ENCODE data around the gene TASL.
"Not testable (repeated sequence)": the region's sequence is repeated elsewhere in the genome, so short reads cannot be mapped to it uniquely, and the experiment has no call there.

Gene TASL, protein sequence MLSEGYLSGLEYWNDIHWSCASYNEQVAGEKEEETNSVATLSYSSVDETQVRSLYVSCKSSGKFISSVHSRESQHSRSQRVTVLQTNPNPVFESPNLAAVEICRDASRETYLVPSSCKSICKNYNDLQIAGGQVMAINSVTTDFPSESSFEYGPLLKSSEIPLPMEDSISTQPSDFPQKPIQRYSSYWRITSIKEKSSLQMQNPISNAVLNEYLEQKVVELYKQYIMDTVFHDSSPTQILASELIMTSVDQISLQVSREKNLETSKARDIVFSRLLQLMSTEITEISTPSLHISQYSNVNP

DNA sequence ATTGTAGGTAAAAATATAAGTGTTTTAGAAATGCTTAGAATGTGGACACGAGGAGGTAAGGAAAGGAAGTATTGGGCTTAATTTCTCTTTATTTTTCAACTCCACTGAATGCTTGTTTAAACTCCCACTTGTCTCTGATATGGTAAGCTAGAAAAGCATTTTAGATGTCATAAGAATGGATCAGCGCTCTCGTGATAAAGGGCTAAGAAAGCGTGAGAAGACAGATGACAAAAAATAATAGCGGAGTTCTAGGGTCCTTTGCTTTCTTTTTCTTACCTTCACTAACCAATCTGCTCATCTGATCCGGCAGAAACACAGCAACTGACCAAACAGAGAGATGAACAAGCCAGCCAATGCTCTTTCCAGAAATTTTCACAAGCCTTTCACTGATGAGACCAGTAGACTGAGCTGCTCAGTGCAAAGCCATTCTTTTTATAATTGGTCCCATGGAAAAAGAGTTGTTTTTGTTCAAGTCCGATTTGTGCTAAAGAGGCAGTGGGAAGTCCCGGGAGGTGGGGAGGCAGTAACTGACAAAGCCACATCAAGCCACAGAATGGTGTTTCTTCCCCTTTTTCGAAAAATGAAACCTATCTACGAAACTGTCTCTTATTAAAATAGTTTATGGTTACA lies at the start of gene TASL:
Gene TASL (minus strand): TSS at position 405 of the 630 bp plus-strand sequence. CDS start 17,411 bp downstream, outside the sequence.
- DNase-seq (ENCODE audit: insufficient read length, low spot score) (no peak), FAIRE-seq (peak; percentile 97)

DNA sequence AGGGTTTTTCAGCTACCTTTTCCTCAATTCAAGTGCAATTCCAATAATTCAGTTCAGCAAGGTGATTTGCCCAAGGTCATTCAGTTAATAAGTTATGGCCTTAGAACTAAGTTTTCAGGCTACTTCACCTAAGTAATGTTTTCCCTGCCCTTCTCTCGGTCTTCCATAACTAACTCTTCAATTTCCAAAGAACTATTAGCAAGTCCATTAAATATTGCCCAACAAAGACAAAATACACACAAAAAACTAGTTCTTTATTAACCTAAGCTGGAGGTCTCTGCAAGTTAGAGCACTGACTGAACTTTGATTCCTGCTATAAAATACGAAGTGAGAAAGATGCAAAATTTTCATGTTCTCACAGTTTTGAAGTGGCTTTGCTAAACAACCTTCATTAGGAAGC lies 48.8 kb upstream of the TASL start:
- DNase-seq (ENCODE audit: insufficient read length, low spot score) (no peak), FAIRE-seq (no peak)

DNA sequence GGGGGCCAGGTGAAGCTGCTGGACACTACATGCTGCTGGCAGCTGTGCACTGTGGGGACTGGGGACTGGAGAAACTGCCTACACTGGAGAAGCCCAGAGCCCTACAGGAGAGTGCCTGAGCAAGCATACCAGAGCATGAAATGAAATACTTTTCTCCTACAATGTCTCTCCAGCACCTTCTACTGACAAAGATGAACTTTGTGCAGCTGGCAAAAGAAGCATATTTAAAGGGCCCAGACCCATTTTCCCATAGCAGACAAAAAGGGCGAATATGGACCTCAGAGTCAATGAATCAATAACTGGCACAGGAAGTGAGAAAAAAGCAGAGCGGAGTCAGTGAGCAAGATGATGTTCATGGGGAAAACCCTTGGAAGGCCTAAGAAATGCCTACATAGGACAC lies 44.8 kb upstream of the TASL start:
- DNase-seq (ENCODE audit: insufficient read length, low spot score) = no peak
- no peak for FAIRE-seq

DNA sequence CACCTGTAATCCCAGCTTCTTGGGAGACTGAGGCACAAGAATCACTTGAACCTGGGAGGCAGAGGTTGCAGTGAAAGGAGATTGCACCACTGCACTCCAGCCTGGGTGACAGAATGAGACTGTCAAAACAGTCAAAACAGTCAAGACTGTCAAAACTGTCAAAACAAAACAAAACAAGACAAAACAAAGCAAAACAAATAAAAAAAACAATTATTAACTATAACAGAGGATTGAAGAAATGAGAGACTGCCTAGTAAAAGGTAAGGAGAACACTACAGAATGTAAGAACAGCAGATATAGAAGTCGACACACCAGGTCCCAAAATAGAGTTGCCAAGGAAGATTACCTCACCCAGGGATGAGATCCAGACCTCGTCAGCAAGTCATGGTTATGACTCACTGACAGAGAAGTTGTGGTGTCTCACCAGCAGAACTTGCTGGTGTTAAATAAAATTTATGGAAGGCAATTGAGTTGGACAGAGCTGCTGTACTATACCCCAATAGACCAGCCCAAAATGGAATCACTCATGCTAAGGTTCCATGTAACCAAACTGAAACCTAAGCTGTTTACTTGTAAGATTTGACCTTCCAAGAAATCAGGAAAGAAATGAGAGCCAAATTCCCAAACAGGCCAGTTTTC lies 43.5 kb upstream of the TASL start:
- DNase-seq (ENCODE audit: insufficient read length, low spot score) = no peak

DNA sequence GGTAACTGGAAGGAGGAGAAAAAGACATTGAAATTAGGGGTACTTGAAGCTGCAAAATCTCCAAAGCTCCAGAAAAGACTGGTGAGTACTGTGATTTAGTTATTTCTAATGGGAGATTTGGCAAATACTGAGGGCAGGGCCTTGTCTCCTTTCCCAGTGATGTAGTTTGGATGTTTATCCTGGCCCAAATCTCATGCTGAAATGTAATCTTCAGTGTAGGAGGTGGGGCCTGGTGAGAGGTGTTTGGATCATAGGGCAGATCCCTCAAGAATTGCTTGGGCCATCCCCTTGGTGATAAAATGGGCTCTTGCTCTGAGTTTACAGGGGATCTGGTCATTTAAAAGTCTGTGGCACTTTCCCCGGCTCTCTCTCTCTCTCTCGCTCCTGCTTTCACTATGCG lies 42.6 kb upstream of the TASL start:
- DNase-seq (ENCODE audit: insufficient read length, low spot score) = no peak
- no peak for FAIRE-seq

More for the DNA sequence above, 43.5 kb upstream of the TASL start:
- FAIRE-seq = no peak

DNA sequence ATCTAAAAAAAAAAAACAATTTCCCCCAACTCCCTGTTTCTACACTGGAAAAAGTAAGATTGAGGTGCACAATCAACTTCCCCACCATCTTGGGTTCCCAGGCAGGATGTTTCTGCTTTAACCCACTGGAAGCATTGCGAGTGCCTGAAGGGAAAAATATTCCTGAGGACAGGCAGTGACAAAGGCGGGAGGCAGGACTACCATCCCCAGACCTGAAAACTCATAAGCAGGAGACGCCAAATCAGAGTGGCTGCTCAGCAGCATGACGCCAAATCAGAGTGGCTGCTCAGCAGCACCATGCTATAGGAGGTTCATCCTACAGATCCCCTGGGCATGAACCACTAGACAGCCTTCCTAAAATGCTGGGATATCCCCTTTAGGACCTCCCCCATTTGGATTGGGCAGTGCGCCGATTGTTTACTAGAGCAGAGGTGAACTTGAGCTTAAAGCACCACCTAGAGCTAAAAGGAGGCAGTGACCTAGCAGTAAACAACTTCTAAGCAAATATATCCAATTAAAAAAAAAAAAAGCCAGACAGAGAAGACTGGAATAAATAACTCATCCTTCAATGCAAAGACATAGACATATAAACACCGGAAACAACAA lies 40.7 kb upstream of the TASL start:
- FAIRE-seq (no peak), DNase-seq (ENCODE audit: insufficient read length, low spot score) (no peak)

DNA sequence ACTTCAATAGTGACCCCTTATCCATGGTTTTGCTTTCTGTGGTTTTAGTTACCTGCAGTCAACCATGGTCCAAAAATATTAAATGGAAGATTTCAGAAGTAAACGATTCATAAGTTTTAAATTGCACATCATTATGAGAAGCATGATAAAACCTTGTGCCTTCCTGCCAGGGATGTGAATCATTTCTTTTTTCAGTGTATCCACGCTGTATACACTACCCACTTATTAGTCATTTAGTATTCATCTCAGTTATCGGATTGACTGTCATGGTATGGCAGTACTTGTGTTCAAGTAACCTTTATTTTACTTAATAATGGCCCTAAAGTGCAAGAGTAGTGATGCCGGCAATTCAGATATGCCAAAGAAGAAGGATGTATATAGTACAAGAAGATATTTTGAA lies 37.7 kb upstream of the TASL start:
- DNase-seq (ENCODE audit: insufficient read length, low spot score) (no peak), FAIRE-seq (peak; percentile 18)

DNA sequence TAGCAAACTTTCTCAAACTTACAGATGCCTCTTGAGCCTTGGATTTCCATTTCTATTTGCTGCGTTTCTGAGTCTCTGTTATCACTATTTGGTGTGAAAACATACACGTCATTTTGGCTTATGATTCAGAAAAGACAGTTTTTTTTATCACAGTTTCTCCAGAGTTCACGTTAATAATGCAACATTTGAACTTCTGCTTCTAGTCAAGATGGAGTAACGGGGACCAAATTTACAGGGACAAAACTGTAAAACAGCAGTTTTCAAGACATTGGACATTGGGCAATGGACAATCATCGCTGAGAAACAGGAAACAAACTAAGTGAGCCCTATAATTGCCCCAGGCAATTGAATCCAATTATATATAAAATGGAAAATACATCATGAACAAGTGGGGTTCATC lies 36.2 kb upstream of the TASL start:
- no peak for DNase-seq (ENCODE audit: insufficient read length, low spot score)
- FAIRE-seq = no peak

DNA sequence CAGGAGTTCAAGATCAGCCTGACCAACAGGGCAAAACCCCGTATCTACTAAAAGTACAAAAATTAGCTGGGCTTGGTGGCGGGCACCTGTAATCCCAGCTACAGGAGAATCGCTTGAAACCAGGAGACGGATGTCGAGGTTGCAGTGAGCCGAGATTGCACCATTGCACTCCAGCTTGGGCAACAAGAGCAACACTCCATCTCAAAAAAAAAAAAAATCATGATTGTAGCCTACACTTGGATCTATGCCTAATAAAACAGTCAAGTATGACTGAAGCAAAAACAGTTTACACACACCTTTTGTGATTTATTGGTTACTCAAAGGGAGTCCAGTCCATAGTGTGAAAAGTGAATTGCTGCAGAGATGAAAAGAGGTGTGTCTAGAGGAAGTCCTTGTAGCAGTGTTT lies 34.7 kb upstream of the TASL start:
- no peak for DNase-seq (ENCODE audit: insufficient read length, low spot score)
- no peak for FAIRE-seq

DNA sequence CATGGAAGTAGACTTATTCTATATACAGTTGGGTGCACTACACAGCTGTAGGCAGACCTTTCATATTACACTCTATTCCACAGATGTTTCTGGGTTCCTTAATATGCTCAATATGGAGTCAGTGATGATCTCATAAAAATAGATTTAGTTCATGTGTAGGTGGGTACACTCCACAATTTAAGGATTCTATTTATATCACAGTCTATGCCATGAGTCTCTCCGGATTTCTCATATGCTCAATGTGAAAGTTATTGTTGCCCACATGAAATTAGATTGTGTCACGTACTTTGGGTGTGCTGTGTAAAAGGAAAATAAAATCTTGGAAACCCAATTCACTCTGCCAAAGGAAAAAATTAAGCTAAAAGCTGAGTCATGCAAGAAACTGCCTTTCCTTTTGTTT lies 32.5 kb upstream of the TASL start:
- FAIRE-seq (no peak), DNase-seq (ENCODE audit: insufficient read length, low spot score) (no peak)

DNA sequence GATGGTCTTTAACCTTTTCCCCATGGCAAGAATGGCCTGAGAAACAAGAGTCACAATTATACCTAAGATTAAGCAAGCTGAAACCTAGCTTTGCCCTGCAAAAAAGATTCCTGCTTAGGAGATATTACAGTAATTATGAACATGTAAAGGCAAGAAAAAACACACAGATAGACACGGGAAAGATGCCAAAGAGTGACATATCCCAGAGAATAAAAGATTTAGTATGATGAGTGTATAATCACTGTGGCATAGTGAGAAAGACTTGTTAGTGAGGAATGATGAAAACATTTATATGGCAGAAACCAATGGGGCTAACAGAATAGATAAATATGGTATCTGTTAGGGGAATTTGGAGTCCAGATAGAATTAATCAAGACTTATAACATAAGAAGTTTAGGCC lies 29.6 kb upstream of the TASL start:
- FAIRE-seq (no peak), DNase-seq (ENCODE audit: insufficient read length, low spot score) (no peak)

DNA sequence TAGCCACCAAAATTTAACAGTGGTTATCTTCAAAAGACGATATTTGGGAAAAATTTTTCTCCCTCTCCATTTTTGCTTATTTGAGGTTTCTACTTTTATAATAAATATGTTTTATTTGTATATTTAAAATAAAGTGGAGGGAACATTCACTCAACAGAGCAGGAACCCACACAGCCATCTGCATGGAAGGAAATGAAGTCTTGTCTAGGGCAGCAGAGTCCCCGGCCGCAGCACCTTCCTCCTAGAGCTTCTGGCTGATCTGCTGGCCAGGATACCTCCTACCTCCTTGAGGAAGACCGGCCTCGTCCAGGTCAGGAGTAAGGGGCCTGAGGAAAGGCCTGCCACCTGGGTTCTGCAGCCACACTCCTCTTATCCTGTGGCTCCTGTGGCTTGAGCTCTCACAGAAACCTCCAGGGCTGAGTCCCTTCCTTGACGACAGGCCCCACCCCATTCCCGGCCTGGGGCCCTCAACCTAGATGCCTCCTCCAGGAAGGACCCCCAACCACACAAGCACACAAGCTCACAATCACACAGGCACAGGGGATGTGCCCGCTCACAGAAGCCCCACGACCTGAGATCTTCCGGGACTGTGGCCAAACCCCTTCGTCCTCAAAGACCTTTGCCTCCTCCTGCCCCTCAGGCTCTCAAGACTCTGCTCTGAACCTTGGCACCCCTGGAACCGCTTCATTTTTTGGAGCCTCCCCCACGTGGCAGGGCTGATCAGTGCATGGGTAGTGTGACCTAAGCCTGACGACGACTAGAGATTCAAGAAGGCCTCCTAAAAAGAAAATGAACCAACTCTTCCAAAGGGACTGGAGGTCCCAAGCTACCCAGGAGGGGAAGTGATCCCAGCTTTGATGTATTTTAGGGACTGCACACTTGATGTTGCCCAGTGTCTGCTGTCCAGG lies 23.0 kb upstream of the TASL start:
- FAIRE-seq = peak; percentile 94
- not testable (repeated sequence) for DNase-seq (ENCODE audit: insufficient read length, low spot score)

DNA sequence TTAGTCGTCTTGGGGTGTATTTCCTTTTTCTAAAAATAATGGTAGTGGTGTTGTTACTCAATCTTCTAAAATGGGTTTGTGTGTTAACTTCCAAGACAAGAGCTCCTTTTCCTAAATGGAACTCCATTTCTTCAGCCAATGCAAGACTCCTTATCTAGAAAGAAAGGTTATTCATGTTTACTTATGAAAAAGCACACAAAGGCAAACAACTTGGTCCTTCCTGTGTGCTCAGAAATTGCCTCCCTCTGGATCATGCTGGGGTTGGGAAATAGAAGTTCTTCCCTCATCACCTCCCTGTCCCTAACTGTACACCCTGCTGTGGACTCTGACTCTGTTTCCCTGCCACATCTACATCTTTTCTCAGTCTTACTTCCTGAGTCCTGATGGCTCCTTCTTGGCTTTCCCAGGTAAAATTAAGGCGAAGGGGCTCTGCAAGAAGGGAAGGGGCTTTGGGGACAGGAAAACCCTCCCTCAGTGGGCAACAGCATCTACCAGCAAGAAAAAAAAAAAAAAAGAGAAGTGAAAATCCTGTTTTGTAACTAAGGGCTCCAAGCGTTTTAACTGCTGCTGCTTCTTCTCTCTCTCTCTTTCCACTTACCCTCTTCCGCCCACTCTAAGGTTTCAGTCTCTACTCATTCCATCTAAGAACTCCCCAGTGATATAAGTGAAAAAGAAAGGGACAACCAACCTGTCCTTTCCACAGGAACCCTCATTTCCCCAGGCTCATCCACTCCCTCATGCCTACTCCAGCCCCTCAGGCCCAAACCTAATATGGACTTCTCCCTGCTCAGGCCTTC lies 19.8 kb upstream of the TASL start:
- peak; percentile 78 for FAIRE-seq
- peak; percentile 28 for DNase-seq (ENCODE audit: insufficient read length, low spot score)

DNA sequence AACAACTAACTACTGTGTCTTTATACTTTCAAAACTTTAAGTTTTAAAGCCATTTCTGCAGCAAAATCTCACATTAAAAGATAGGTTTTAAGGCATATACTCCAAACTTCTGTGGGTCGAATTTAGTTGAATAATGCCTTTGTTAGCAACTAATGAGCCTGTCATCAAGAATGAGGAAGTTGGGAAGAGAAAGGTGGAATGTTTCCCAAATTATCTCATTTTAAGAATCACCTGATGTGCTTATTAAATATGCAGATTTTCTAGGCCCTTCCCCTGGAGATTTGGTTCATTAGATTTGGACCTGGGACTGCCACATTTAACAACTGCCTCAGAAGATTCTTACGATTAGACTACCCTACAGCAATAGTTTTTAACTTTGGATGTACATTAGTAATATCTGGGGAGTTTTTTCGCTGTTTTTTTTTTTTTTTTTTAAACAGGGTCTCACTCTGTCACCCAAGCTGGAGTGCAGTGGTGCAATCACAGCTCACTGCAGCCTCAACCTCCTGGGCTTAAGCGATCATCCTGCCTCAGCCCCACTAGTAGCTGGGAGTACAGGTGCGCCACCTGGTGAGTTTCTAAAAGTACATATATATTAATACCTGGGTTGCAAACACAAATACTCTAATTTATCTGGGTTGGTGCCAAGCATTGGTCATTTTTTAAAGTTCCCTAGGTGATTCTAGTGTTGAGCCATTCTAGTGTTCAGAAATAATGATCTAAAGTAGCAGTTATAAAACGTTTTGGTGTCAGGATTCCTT lies 16.1 kb upstream of the TASL start:
- FAIRE-seq (peak; percentile 49), DNase-seq (ENCODE audit: insufficient read length, low spot score) (no peak)

DNA sequence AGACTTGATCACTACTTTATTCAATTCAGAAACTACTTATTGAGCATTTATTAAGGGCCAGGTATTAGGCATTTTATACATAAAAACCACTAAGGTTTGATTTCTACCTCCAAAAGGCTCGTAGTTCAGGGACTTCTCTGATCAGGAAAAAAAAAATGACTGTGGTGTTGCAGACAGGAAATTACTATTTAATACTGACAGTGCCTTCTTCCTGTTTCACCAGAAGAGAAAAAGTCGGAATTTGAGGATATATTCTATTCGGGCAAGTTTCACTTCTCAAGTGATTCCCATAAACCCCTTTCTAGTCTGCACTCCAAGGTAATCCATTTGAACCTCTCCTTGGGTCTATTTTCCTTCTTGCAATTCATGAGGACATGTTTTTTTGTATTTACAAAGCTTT lies 15.3 kb upstream of the TASL start:
- FAIRE-seq (peak; percentile 69), DNase-seq (ENCODE audit: insufficient read length, low spot score) (no peak)

DNA sequence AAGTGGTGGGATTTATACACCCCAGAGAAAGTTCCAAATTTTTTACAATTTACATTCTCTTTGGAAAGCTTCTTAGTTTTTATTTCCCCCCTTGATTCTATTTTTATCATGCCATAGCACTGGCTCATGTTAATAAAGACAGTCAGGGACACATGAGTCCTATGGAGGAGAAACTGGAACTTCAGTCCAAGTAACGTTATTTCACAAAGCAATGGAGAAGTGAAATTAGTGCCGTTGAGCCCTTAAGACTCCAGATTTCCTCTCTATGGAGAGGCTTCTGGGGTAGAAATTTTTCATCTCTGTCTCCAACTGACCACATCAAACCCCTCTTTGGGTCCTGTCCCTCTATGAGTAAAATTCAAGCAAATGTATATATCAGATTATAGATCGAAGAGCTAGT lies 12.8 kb upstream of the TASL start:
- FAIRE-seq (peak; percentile 65), DNase-seq (ENCODE audit: insufficient read length, low spot score) (no peak)

DNA sequence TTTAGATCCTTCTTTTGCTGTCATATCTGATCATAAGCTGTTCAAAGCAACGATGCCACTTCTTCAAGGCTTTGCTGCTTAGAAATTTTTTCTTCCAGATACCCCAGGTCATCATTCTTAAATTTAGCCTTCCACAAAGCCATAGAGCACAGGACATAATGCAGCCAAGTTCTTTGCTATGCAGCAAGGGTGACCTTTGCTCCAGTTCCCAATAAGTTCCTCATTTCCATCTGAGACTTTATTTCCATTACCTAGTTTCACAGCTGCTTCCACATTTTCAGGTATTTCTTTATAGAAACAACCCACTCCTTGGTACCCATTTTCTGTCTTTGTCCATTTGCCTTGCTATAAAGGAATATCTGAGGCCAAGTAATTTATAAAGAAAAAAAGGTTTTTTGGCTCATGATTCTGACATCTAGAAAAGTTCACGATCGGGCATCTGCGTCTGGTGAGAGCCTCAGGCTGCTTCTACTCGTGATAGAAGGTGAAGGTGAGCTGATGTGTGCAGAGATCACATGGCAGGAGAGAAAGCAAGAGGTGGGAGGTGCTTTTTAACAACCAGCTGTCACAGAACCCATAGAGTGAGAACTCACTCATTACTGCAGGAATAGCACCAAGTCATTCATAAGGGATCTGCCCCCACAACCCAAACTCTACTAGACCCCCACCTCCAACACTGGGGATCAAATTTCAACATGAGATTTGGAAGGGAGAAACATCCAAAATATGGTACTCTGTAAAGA lies 11.8 kb upstream of the TASL start:
- FAIRE-seq (peak; percentile 99), DNase-seq (ENCODE audit: insufficient read length, low spot score) (no peak)

DNA sequence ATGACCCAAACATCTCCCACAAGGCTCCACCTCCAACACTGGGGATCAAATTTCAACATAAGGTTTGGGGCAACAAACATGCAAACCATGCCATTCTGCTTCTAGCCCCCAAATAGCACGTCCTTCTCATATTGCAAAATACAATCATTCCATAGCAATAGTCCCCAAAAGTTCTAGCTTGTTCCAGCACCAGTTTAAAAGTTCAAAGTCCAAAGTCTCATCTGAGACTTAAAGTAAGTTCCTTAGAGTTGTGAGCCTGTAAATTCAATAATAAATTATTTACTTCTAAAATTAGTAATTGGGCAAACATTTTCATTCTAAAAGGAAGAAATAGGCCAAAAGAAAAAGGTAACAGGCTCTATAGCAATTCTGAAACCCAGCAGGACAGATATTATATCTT lies 8.9 kb upstream of the TASL start:
- DNase-seq (ENCODE audit: insufficient read length, low spot score) (no peak), FAIRE-seq (no peak)
